ENCODE data around the gene LY9.

LY9 gene

GRCh38 chr1:160827418-160827817, 31.4 kb downstream of the LY9 start:
- TF ChIP-seq, protein P1, sequence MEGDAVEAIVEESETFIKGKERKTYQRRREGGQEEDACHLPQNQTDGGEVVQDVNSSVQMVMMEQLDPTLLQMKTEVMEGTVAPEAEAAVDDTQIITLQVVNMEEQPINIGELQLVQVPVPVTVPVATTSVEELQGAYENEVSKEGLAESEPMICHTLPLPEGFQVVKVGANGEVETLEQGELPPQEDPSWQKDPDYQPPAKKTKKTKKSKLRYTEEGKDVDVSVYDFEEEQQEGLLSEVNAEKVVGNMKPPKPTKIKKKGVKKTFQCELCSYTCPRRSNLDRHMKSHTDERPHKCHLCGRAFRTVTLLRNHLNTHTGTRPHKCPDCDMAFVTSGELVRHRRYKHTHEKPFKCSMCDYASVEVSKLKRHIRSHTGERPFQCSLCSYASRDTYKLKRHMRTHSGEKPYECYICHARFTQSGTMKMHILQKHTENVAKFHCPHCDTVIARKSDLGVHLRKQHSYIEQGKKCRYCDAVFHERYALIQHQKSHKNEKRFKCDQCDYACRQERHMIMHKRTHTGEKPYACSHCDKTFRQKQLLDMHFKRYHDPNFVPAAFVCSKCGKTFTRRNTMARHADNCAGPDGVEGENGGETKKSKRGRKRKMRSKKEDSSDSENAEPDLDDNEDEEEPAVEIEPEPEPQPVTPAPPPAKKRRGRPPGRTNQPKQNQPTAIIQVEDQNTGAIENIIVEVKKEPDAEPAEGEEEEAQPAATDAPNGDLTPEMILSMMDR (IDR thresholded peaks at IDR 0.05; ENCODE audit: low read depth, low read length, missing control alignments) = no peak
- H3K4me3 ChIP-seq (replicated peaks; ENCODE audit: low read depth, low read length) = no peak overlapping the region
- DNase-seq (ENCODE audit: extremely low read depth, low read depth) = no peak

DNA sequence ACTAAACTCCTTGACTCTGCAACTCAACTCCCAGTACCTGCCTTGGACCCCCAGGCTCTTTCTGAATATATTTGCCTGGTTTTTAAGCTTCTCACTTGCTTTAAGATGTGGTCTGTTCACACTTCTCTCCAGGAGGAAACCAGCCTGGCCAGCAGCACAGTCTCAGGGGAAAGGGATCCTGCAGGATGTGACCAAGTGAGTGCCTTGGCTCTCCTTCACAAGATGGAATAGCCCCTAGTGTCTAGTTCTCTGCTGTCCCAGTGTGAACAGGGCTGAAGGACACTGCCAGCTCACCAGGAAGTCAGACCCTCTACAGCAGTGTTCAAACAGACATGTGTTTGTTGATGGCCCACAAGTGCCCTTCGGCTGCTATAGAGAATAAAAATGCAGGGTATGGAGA, 33.8 kb downstream of the LY9 start:
- H3K4me3 ChIP-seq (replicated peaks; ENCODE audit: low read depth, low read length) = no peak overlapping the region
- TF ChIP-seq, protein P1 (IDR thresholded peaks at IDR 0.05; ENCODE audit: low read depth, low read length, missing control alignments) = no peak
- no peak for DNase-seq (ENCODE audit: extremely low read depth, low read depth)

DNA sequence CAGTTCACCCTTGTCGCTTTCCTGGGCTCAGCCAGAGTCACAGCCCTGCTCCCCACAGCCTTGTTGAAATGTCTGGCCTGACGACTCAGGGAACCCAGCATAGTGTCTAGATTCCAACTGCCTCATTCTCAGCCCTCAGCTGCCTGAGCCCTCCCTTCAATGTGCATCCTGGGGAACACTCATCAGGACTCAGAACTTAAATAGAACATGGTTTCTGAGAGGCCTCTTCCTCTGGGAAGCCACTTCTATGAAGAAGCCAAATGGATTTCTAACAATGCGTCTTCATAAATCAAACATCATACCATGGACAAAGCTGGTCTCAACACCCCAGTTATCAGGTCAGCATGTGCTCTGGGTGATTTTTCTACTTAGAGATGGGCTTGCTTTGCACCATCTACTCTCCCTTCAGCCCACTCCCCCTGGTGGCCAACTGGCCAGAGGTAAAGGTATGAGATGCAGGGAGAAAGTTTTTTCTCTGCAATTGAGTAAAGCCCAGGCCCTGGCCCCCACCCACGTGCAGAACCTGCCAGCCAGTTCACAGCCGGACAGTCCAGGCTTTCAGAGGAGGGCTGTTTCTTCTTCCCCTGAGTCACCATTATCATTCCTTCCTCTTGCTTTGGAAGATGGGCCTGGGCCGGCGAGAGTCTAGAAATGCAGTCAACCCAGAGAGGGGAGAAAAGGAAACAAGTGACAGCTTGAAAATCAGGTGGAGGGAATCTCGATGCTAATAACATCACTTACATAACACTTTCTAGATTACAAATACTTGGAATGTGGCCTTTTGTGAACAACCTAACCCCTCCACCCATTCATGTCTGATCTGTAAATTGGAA, 34.6 kb downstream of the LY9 start:
- DNase-seq (ENCODE audit: extremely low read depth, low read depth) = no peak
- TF ChIP-seq, protein P1 (IDR thresholded peaks at IDR 0.05; ENCODE audit: low read depth, low read length, missing control alignments) = peak; percentile 45
- no peak overlapping the region for H3K4me3 ChIP-seq (replicated peaks; ENCODE audit: low read depth, low read length)

GRCh38 chr1:160834945-160835565, 39.1 kb downstream of the LY9 start:
- DNase-seq (ENCODE audit: extremely low read depth, low read depth) = no peak
- no peak overlapping the region for H3K4me3 ChIP-seq (replicated peaks; ENCODE audit: low read depth, low read length)
- TF ChIP-seq, protein P1 (IDR thresholded peaks at IDR 0.05; ENCODE audit: low read depth, low read length, missing control alignments) = peak; percentile 47

GRCh38 chr1:160835751-160836150, 39.8 kb downstream of the LY9 start:
- H3K4me3 ChIP-seq (replicated peaks; ENCODE audit: low read depth, low read length) = no peak overlapping the region
- no peak for DNase-seq (ENCODE audit: extremely low read depth, low read depth)
- TF ChIP-seq, protein P1 (IDR thresholded peaks at IDR 0.05; ENCODE audit: low read depth, low read length, missing control alignments) = no peak

- DNase-seq (ENCODE audit: extremely low read depth, low read depth) = no peak
- TF ChIP-seq, protein P1 (IDR thresholded peaks at IDR 0.05; ENCODE audit: low read depth, low read length, missing control alignments) = no peak
- no peak overlapping the region for H3K4me3 ChIP-seq (replicated peaks; ENCODE audit: low read depth, low read length)
These were observed 40.6 kb downstream of the LY9 start for GRCh38 chr1:160836561-160836960.

Measured in HFF-Myc (cell line).